ENCODE results near the gene MEGF11. TPM values are rescaled to one million over a fixed set of nuclear protein-coding genes. Genes with fewer than 3 reads are reported as not detected.

The MEGF11 gene
- total RNA-seq, 2 experiments from 2014 or later: 3.3 to 6.8 TPM

GRCh38 chr15:66131831-66132230 lies 121.7 kb downstream of the MEGF11 start:
- no peak for DNase-seq (ENCODE audit: low spot score)
- POLR2A ChIA-PET: no interaction called here
- no peak for TF ChIP-seq EZH2phosphoT487 (IDR thresholded peaks at IDR 0.05; ENCODE audit: borderline replicate concordance, low read depth, low read length)
- H3K4me1 ChIP-seq (ENCODE audit: insufficient read depth, low read length, poor library complexity, severe bottlenecking): peaks cover 21% of the 10 kb centered on the region
- H3K9me3 ChIP-seq (ENCODE audit: low read length): no peaks in the 10 kb centered on the region
- intact Hi-C loops (cut with micrococcal nuclease; ENCODE audit: unreplicated experiment): no loop called here
- CTCF ChIA-PET (ENCODE audit: unreplicated experiment): no interaction called here
- no peaks in the 10 kb centered on the region for H3K9me2 ChIP-seq (ENCODE audit: insufficient read depth, low read length)
- no peaks in the 10 kb centered on the region for H3K36me3 ChIP-seq (ENCODE audit: insufficient read depth, low read length)
- H3K27ac ChIP-seq (ENCODE audit: low read depth, low read length, poor library complexity, severe bottlenecking): no peak overlapping the region
- BruUV-seq (replicated peaks): no TSS peak
- no peaks in the 10 kb centered on the region for H3K79me2 ChIP-seq (ENCODE audit: insufficient read depth, low read depth, low read length)
- no peaks in the 10 kb centered on the region for H4K20me1 ChIP-seq (ENCODE audit: insufficient read depth, low read length)
- H3K4me2 ChIP-seq (ENCODE audit: low read length): no peak overlapping the region
- no peak overlapping the region for H3K4me3 ChIP-seq (ENCODE audit: low read depth, low read length, poor library complexity, severe bottlenecking)
- H2AFZ ChIP-seq (ENCODE audit: low read length): no peak overlapping the region

DNA sequence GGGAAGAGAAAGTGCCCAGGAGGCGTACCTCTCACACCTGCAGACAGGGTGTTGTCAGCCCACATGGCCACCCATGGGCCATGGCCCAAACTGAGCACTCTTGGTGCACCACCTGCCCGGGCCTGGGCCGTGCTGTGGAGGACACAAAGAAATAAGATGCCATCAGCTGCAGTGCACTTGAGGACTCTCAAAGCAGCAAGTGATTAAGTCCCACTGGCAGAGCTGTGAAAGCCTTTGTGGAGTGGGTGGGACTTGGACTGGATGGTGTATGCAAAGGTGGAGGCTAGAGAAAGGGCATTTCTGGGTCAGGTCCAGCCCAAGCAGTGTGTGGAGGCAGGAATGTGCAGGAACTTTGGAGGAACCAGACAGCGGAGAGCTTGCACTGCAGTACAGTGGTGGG lies 122.3 kb downstream of the MEGF11 start:
- Histone ChIP-seq H4K20me1 (ENCODE audit: insufficient read depth, low read length) (no peaks in the 10 kb centered on the region), H3K4me3 (ENCODE audit: low read depth, low read length, poor library complexity, severe bottlenecking) (no peak overlapping the region), H3K4me2 (ENCODE audit: low read length) (no peak overlapping the region), H2AFZ (ENCODE audit: low read length) (no peak overlapping the region), H3K79me2 (ENCODE audit: insufficient read depth, low read depth, low read length) (no peaks in the 10 kb centered on the region), H3K36me3 (ENCODE audit: insufficient read depth, low read length) (no peaks in the 10 kb centered on the region), H3K9me3 (ENCODE audit: low read length) (no peaks in the 10 kb centered on the region), H3K4me1 (ENCODE audit: insufficient read depth, low read length, poor library complexity, severe bottlenecking) (peaks cover 27% of the 10 kb centered on the region), H3K9me2 (ENCODE audit: insufficient read depth, low read length) (no peaks in the 10 kb centered on the region), H3K27ac (ENCODE audit: low read depth, low read length, poor library complexity, severe bottlenecking) (no peak overlapping the region)
- DNase-seq (ENCODE audit: low spot score): peak; percentile 19
- no TSS peak for BruUV-seq (replicated peaks)
- intact Hi-C loops (cut with micrococcal nuclease; ENCODE audit: unreplicated experiment): no loop called here
- ChIA-PET POLR2A (no interaction called here), CTCF (ENCODE audit: unreplicated experiment) (interaction anchor here (0.6 kb wide), 1 partner anchor 35 kb away, joined by 3 read pairs; no protein-coding TSS in a partner anchor)
- TF ChIP-seq CTCF (conservative IDR thresholded peaks at IDR 0.05; ENCODE audit: low read length): no peak
- TF ChIP-seq EZH2phosphoT487 (IDR thresholded peaks at IDR 0.05; ENCODE audit: borderline replicate concordance, low read depth, low read length): no peak

GRCh38 chr15:66130496-66131034 lies 123.0 kb downstream of the MEGF11 start:
- TF ChIP-seq EZH2phosphoT487 (IDR thresholded peaks at IDR 0.05; ENCODE audit: borderline replicate concordance, low read depth, low read length) (no peak), CTCF (conservative IDR thresholded peaks at IDR 0.05; ENCODE audit: low read length) (no peak; the same call in 1 of the 2 replicates)
- H2AFZ ChIP-seq (ENCODE audit: low read length): no peak overlapping the region
- H3K4me2 ChIP-seq (ENCODE audit: low read length): no peak overlapping the region
- no peaks in the 10 kb centered on the region for H3K9me2 ChIP-seq (ENCODE audit: insufficient read depth, low read length)
- ChIA-PET POLR2A (no interaction called here), CTCF (ENCODE audit: unreplicated experiment) (no interaction called here)
- BruUV-seq (replicated peaks): no TSS peak
- no peak for DNase-seq (ENCODE audit: low spot score)
- H3K27ac ChIP-seq (ENCODE audit: low read depth, low read length, poor library complexity, severe bottlenecking): no peak overlapping the region
- no peaks in the 10 kb centered on the region for H3K36me3 ChIP-seq (ENCODE audit: insufficient read depth, low read length)
- H3K4me3 ChIP-seq (ENCODE audit: low read depth, low read length, poor library complexity, severe bottlenecking): no peak overlapping the region
- no peaks in the 10 kb centered on the region for H4K20me1 ChIP-seq (ENCODE audit: insufficient read depth, low read length)
- H3K79me2 ChIP-seq (ENCODE audit: insufficient read depth, low read depth, low read length): no peaks in the 10 kb centered on the region
- H3K4me1 ChIP-seq (ENCODE audit: insufficient read depth, low read length, poor library complexity, severe bottlenecking): peaks cover 29% of the 10 kb centered on the region
- H3K9me3 ChIP-seq (ENCODE audit: low read length): no peaks in the 10 kb centered on the region
- intact Hi-C loops (cut with micrococcal nuclease; ENCODE audit: unreplicated experiment): no loop called here
